GM23338 (cell line): ENCODE measurements around the gene FANCF. TPM values are rescaled to one million over a fixed set of nuclear protein-coding genes. Genes with fewer than 3 reads are reported as not detected.

Source experiments
- CREB1 ChIP-seq: fragments of 250-450 bp; sonication (Bioruptor Pico); IDR thresholded peaks from 2 replicates; pipeline ENCODE4 v1.5.0; 2020; ENCODE audit warnings: low read depth, mild to moderate bottlenecking, moderate library complexity
- JUNB ChIP-seq: IDR thresholded peaks from one replicate; pipeline ENCODE4 v1.6.1; 2016; ENCODE audit warnings: antibody characterized with exemption; ENCODE audit not compliant: unreplicated experiment
- REST ChIP-seq: IDR thresholded peaks from one replicate; pipeline ENCODE4 v1.6.1; 2018; ENCODE audit warnings: antibody characterized with exemption; ENCODE audit not compliant: unreplicated experiment
- ZNF114 ChIP-seq: fragments of 250-450 bp; sonication (Bioruptor Pico); IDR thresholded peaks from 2 replicates; pipeline ENCODE4 v1.5.0; 2020; ENCODE audit warnings: mild to moderate bottlenecking, moderate library complexity
- ZNF462 ChIP-seq: fragments of 250-450 bp; sonication (Bioruptor Pico); IDR thresholded peaks from 2 replicates; pipeline ENCODE4 v1.5.0; 2020; ENCODE audit warnings: mild to moderate bottlenecking, moderate library complexity
- polyA plus RNA-seq: library from polyadenylated mRNA; unstranded; fragments of >200 nt; fragmentation: Nextera tagmentation; extraction: Ambion mirVana; gene quantifications from 2 replicates; pipeline ENCODE4 v1.2.1, GENCODE V29; 2016
- total RNA-seq: library from RNA; depleted of rRNA; stranded (reverse); fragments of >200 nt; shearing (Covaris generic); gene quantifications from 2 replicates; pipeline ENCODE4 v1.2.3, GENCODE V29; 2014

FANCF gene
- total and polyA plus RNA-seq, 2 experiments from 2014 or later, result 17.0 to 31.8 TPM

GRCh38 chr11:22581354-22582150, 44.1 kb downstream of the FANCF start (continued):
- TF ChIP-seq ZNF462 (CRISPR knock-in tag), result no peak
- TF ChIP-seq JUNB, result no peak
- TF ChIP-seq REST, result no peak
- TF ChIP-seq CREB1 (CRISPR knock-in tag), result no peak
- no peak for TF ChIP-seq ZNF114 (CRISPR knock-in tag)
